Right lobe of liver (tissue), 6 donors: ENCODE results near the gene DLST. TPM values are rescaled to one million over a fixed set of nuclear protein-coding genes. Genes with fewer than 3 reads are reported as not detected.
A peak's percentile ranks its signal among the peaks of the same experiment; 100 is the strongest.

Experiments used
- ATAC-seq, 4 donors: fragments of 200-7000 bp; cut with Tn5 transposase; one replicate each; pipeline ENCODE4 v1.9.1; 2020; ENCODE audit warnings: mild to moderate bottlenecking in 4 of 4, moderate library complexity in 4 of 4
- DNase-seq, 3 donors: peaks; one replicate each; pipeline ENCODE4 v3.0.0-alpha.2; 2020
- H3K27ac ChIP-seq, 3 donors: fragments of 200-600 bp; one replicate each; pipeline ENCODE4 v1.8.0; 2022
- H3K27me3 ChIP-seq, 2 donors: fragments of 200-600 bp; one replicate each; pipeline ENCODE4 v1.8.0; 2022
- H3K36me3 ChIP-seq, 4 donors: fragments of 200-600 bp; sonication (generic) in 1 of 4; one replicate each; pipeline versions ENCODE4 v1.5.1 to v1.8.0; 2017 to 2022; ENCODE audit warnings: control low read depth in 1 of 4
- H3K4me1 ChIP-seq, 4 donors: fragments of 200-600 bp; sonication (generic) in 1 of 4; one replicate each; pipeline versions ENCODE4 v1.5.1 to v1.8.0; 2017 to 2022; ENCODE audit warnings: control low read depth in 1 of 4
- H3K4me3 ChIP-seq, 3 donors: fragments of 200-600 bp; one replicate each; pipeline ENCODE4 v1.8.0; 2022
- H3K9me3 ChIP-seq, 4 donors: fragments of 200-600 bp; sonication (generic) in 1 of 4; one replicate each; pipeline versions ENCODE4 v1.5.1 to v1.8.0; 2017 to 2022; ENCODE audit warnings: control low read depth in 1 of 4
- POLR2A ChIP-seq: fragments of 450-650 bp; IDR thresholded peaks from one replicate; pipeline ENCODE4 v1.6.1; 2017; ENCODE audit warnings: antibody characterized with exemption, mild to moderate bottlenecking
- WGBS: methylation state at CpG from one replicate; pipeline ENCODE4 v1.1.6; 2018; ENCODE audit warnings: low coverage, low lambda C conversion rate; ENCODE audit not compliant: insufficient coverage; ENCODE audit errors: missing lambda C conversion rate; 5-methylcytosine and 5-hydroxymethylcytosine counted together
- intact Hi-C, 2 donors: fragments of 100-400 bp; cut with DNase I; formaldehyde crosslinking; loops; one replicate each; pipeline versions ENCODE4 v1.11.2 to v1.14.1; 2022
- total RNA-seq, 6 experiments: library from RNA; depleted of rRNA in 2 of 6; stranded (reverse); fragments of >200 nt in 2 of 6; fragmentation: NEBNext Ultra II Directional in 3 of 6; extraction: Animal tissue kit (Norgen Biotek cat#: 25700) in 3 of 6; gene quantifications; one replicate each; pipeline versions ENCODE4 v1.1.0 to v1.2.4, GENCODE V29; 2016 to 2023
- TF ChIP-seq, protein P1 (sequence below), 4 donors: fragments of 200-600 bp in 3 of 4; fragments of 450-650 bp in 1 of 4; IDR thresholded peaks; one replicate each; pipeline versions ENCODE4 v1.5.1 to v1.8.0; 2016 to 2022; ENCODE audit warnings: antibody characterized with exemption in 4 of 4, mild to moderate bottlenecking in 2 of 4
- donor health status: DM: no; HTN: yes; CAD: no.
- donor health status: DM: no; HTN: no; CAD: no.
- donor health status: DM: no; HTN: no; CAD: no.
- donor health status: DM: no; HTN: yes; CAD: no.
- donor health status: DM: no; HTN: yes; CAD: no.

The DLST gene
- total RNA-seq, 6 experiments from 2014 or later, result 63.8 to 112 (median 68.8) TPM

DNA sequence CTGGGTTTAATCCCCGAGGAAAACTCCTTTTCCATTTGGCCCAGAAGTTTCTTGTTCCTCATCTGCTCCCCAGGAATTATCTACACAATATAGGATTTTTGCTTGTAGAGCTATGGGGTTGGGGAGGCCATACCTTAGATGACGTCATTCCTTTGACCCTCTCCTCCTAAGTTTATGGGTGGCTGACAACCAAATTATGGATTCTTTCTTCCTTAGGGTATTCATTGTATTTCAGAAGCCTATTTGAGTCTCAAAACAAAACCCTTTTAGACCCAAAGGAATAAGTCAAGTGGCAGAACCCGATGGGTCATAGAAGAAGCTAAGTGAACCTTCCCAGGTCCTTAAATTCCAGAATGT, 20.0 kb upstream of the DLST start:
- H3K4me3 ChIP-seq, result no peak overlapping the region
- intact Hi-C loops, result loop anchor here (5.0 kb wide), 1 partner anchor 46 kb away; no protein-coding TSS in a partner anchor
- H3K27ac ChIP-seq, result no peak overlapping the region
- TF ChIP-seq, protein P1, sequence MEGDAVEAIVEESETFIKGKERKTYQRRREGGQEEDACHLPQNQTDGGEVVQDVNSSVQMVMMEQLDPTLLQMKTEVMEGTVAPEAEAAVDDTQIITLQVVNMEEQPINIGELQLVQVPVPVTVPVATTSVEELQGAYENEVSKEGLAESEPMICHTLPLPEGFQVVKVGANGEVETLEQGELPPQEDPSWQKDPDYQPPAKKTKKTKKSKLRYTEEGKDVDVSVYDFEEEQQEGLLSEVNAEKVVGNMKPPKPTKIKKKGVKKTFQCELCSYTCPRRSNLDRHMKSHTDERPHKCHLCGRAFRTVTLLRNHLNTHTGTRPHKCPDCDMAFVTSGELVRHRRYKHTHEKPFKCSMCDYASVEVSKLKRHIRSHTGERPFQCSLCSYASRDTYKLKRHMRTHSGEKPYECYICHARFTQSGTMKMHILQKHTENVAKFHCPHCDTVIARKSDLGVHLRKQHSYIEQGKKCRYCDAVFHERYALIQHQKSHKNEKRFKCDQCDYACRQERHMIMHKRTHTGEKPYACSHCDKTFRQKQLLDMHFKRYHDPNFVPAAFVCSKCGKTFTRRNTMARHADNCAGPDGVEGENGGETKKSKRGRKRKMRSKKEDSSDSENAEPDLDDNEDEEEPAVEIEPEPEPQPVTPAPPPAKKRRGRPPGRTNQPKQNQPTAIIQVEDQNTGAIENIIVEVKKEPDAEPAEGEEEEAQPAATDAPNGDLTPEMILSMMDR (IDR thresholded peaks at IDR 0.05), result no peak
- TF ChIP-seq POLR2A, result no peak
- H3K27me3 ChIP-seq, result no peaks in the 10 kb centered on the region
- H3K9me3 ChIP-seq, result no peaks in the 10 kb centered on the region
- ATAC-seq (no peak), DNase-seq (no peak)
- no peaks in the 10 kb centered on the region for H3K36me3 ChIP-seq
- no peaks in the 10 kb centered on the region for H3K4me1 ChIP-seq
- 53% methylated on average over 3 of the region's 3 CpGs for WGBS

DNA sequence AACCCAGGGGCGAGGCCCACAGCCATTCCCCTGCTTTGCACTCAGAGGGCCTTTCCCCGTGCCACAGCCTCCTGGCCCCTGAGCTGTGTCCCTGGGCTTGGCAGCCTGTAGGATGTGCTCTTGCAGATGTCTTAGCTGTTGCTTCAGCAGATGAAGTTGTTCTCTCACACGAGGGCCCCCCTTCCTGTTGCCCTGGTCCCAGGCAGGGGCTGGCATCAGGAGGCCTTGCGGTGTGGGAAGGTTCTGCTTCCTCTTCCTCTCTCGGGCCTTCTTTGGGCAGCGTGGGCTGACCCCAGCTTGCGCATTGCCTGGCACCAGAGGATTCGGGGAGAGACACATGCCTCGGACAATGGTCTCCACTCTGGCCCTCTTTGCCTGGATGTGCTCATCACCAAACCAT, 18.4 kb upstream of the DLST start:
- Histone ChIP-seq H3K27me3 (no peaks in the 10 kb centered on the region), H3K4me3 (no peak overlapping the region), H3K9me3 (no peaks in the 10 kb centered on the region), H3K4me1 (no peaks in the 10 kb centered on the region), H3K36me3 (no peaks in the 10 kb centered on the region), H3K27ac (no peak overlapping the region)
- WGBS, result 55% methylated on average over 3 of the region's 9 CpGs
- DNase-seq (no peak), ATAC-seq (peak in 3 of 4 donors; percentile 11 to 21 (median 13))
- no peak for TF ChIP-seq POLR2A
- TF ChIP-seq, protein P1 (IDR thresholded peaks at IDR 0.05), result no peak
- intact Hi-C loops, result loop anchor here (5.0 kb wide), 1 partner anchor 44 kb away; no protein-coding TSS in a partner anchor

DNA sequence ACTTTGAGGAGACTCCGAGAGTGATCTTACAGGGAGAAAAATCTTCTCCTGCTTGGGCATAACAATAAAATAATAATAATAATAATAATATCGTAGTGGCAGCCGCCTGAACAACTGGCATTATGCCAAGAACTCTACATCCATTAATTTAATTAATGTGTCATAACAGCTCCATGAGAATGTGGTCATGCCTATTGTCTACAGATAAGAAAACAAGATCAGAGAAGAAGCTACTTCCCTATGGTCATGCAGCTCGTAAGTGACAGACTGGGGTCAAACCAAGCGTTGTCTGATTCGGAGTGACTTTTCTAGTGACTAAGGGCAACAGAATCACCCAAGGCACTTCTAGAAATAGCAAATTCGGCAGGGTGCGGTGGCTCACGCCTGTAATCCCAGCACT, 17.5 kb upstream of the DLST start:
- DNase-seq, result no peak
- ATAC-seq, result no peak

GRCh38 chr14:74865156-74865555, 16.6 kb upstream of the DLST start:
- no peak for TF ChIP-seq POLR2A
- TF ChIP-seq, protein P1 (IDR thresholded peaks at IDR 0.05), result no peak
- Histone ChIP-seq H3K9me3 (no peaks in the 10 kb centered on the region), H3K4me1 (no peaks in the 10 kb centered on the region), H3K27me3 (no peaks in the 10 kb centered on the region), H3K36me3 (no peaks in the 10 kb centered on the region), H3K4me3 (no peak overlapping the region), H3K27ac (no peak overlapping the region)
- 81% methylated on average over 4 of the region's 5 CpGs for WGBS
- ATAC-seq, result no peak
- no peak for DNase-seq
- intact Hi-C loops, result no loop called here

More for the DNA sequence above, 17.5 kb upstream of the DLST start:
- intact Hi-C loops, result loop anchor here (5.0 kb wide), 1 partner anchor 43 kb away; no protein-coding TSS in a partner anchor
- H3K4me3 ChIP-seq, result no peak overlapping the region
- H3K27ac ChIP-seq, result no peak overlapping the region
- H3K4me1 ChIP-seq, result no peaks in the 10 kb centered on the region
- H3K27me3 ChIP-seq, result no peaks in the 10 kb centered on the region
- WGBS, result 48% methylated on average over 3 of the region's 9 CpGs
- H3K9me3 ChIP-seq, result no peaks in the 10 kb centered on the region
- no peaks in the 10 kb centered on the region for H3K36me3 ChIP-seq
- TF ChIP-seq, protein P1 (IDR thresholded peaks at IDR 0.05), result no peak
- no peak for TF ChIP-seq POLR2A
